SU-DHL-6 (cell line): Measurements from ENCODE around the gene FNIP2.

Experiments used
- H2AFZ ChIP-seq: fragments of 200-600 bp; sonication (generic); 2 replicates; pipeline ENCODE4 v1.6.1; 2014; ENCODE audit warnings: low read depth, mild to moderate bottlenecking, moderate library complexity, mixed read lengths, antibody characterized with exemption, low read length; ENCODE audit not compliant: severe bottlenecking
- H3F3A ChIP-seq: fragments of 200-600 bp; shearing (Covaris generic); 2 replicates; pipeline ENCODE4 v1.6.0; 2016; ENCODE audit warnings: antibody characterized with exemption, mild to moderate bottlenecking; ENCODE audit not compliant: insufficient read depth
- H3K27ac ChIP-seq: fragments of 200-600 bp; sonication (generic); 2 replicates; pipeline ENCODE4 v1.5.1; 2016; ENCODE audit warnings: low read depth, mild to moderate bottlenecking, low read length, moderate library complexity, mixed read lengths
- H3K27me3 ChIP-seq: fragments of 200-600 bp; sonication (generic), shearing (Covaris generic); 2 replicates; pipeline ENCODE4 v1.6.0; 2014; ENCODE audit warnings: mild to moderate bottlenecking, low read length
- H3K36me3 ChIP-seq: fragments of 200-600 bp; sonication (generic); 2 replicates; pipeline ENCODE4 v1.6.1; 2014; ENCODE audit warnings: mild to moderate bottlenecking, low read length, mixed read lengths
- H3K4me2 ChIP-seq: fragments of 300-600, 200-600 bp; shearing (Covaris generic), sonication (generic); 2 replicates; pipeline ENCODE4 v1.6.0; 2014; ENCODE audit warnings: low read length, low read depth, mild to moderate bottlenecking; ENCODE audit not compliant: poor library complexity, severe bottlenecking
- H3K4me3 ChIP-seq: fragments of 200-600 bp; sonication (generic); 2 replicates; pipeline ENCODE4 v1.5.1; 2014; ENCODE audit warnings: antibody characterized with exemption, low read length, mild to moderate bottlenecking, mixed read lengths; ENCODE audit not compliant: insufficient read depth, poor library complexity, severe bottlenecking
- H3K79me2 ChIP-seq: fragments of 200-600 bp; sonication (generic); 2 replicates; pipeline ENCODE4 v1.6.1; 2014; ENCODE audit warnings: mild to moderate bottlenecking, low read length, moderate library complexity; ENCODE audit not compliant: insufficient read depth
- H3K9ac ChIP-seq: fragments of 200-600 bp; sonication (generic); 2 replicates; pipeline ENCODE4 v1.7.0; 2014; ENCODE audit warnings: mild to moderate bottlenecking, low read length
- H3K9me2 ChIP-seq: fragments of 200-600 bp; sonication (generic); replicated peaks from 2 replicates; pipeline ENCODE4 v1.6.1; 2014; ENCODE audit warnings: low read length; ENCODE audit not compliant: insufficient read depth
- H3K9me3 ChIP-seq: fragments of 200-600 bp; sonication (generic); 2 replicates; pipeline ENCODE4 v1.6.1; 2014; ENCODE audit warnings: low read length, mixed read lengths; ENCODE audit not compliant: insufficient read depth
- H4K20me1 ChIP-seq: fragments of 200-600 bp; sonication (generic); 2 replicates; pipeline ENCODE4 v1.6.1; 2014; ENCODE audit warnings: low read depth, mild to moderate bottlenecking, antibody characterized with exemption, low read length, moderate library complexity, mixed read lengths
- CTCF ChIP-seq: fragments of 200-600 bp; sonication (generic); IDR thresholded peaks from one replicate; pipeline ENCODE4 v1.5.1; 2017; ENCODE audit warnings: antibody characterized with exemption, mild to moderate bottlenecking, low read length, moderate library complexity; ENCODE audit not compliant: insufficient read depth, poor library complexity, severe bottlenecking
- EZH2phosphoT487 ChIP-seq: fragments of 200-600 bp; sonication (generic), shearing (Covaris generic); conservative IDR thresholded peaks from 2 replicates; pipeline ENCODE4 v1.6.1; 2018; ENCODE audit warnings: mild to moderate bottlenecking, antibody characterized with exemption, low read length, moderate library complexity, mixed read lengths

Gene FNIP2

GRCh38 chr4:158863296-158863695 lies 94.5 kb downstream of the FNIP2 start:
- Histone ChIP-seq H3K4me3 (no peak overlapping the region), H3K9ac (no peak overlapping the region), H3K9me2 (no peaks in the 10 kb centered on the region), H3F3A (no peaks in the 10 kb centered on the region), H4K20me1 (no peaks in the 10 kb centered on the region), H3K27ac (no peak overlapping the region), H3K36me3 (no peaks in the 10 kb centered on the region), H3K79me2 (no peaks in the 10 kb centered on the region), H2AFZ (no peak overlapping the region), H3K4me2 (no peak overlapping the region), H3K9me3 (no peaks in the 10 kb centered on the region), H3K27me3 (no peaks in the 10 kb centered on the region)
- TF ChIP-seq CTCF, result no peak
- TF ChIP-seq EZH2phosphoT487, result no peak

GRCh38 chr4:158865520-158866177 lies 96.8 kb downstream of the FNIP2 start:
- Histone ChIP-seq H3K36me3 (no peaks in the 10 kb centered on the region), H3K27ac (no peak overlapping the region), H4K20me1 (no peaks in the 10 kb centered on the region), H3K9me2 (no peaks in the 10 kb centered on the region), H3K4me3 (no peak overlapping the region), H3K27me3 (no peaks in the 10 kb centered on the region), H2AFZ (no peak overlapping the region), H3K9me3 (no peaks in the 10 kb centered on the region), H3K4me2 (no peak overlapping the region), H3K79me2 (no peaks in the 10 kb centered on the region), H3F3A (no peaks in the 10 kb centered on the region), H3K9ac (no peak overlapping the region)
- no peak for TF ChIP-seq EZH2phosphoT487
- TF ChIP-seq CTCF, result no peak

- TF ChIP-seq CTCF (no peak), EZH2phosphoT487 (no peak)
- Histone ChIP-seq H4K20me1 (no peaks in the 10 kb centered on the region), H3K4me3 (no peak overlapping the region), H3K79me2 (no peaks in the 10 kb centered on the region), H3K9me2 (no peaks in the 10 kb centered on the region), H3K4me2 (no peak overlapping the region), H3K36me3 (no peaks in the 10 kb centered on the region), H2AFZ (no peak overlapping the region), H3K27me3 (no peaks in the 10 kb centered on the region), H3F3A (no peaks in the 10 kb centered on the region), H3K9ac (no peak overlapping the region), H3K9me3 (no peaks in the 10 kb centered on the region), H3K27ac (no peak overlapping the region)
Measured at GRCh38 chr4:158869001-158869400, 100.2 kb downstream of the FNIP2 start.
